HL-60 (cell line): Measurements from ENCODE around the gene EXOC4.

Experiments
- DNase-seq, 2 experiments: peaks; one replicate each; pipeline ENCODE4 v3.0.0-alpha.2; 2010 to 2020; ENCODE audit warnings: low read depth in 1 of 2, low spot score in 1 of 2
- H3K27ac ChIP-seq: fragments of 250-450 bp; sonication (Bioruptor Pico); replicated peaks from 2 replicates; pipeline ENCODE4 v1.5.1; 2020; ENCODE audit warnings: mild to moderate bottlenecking, moderate library complexity
- H3K27me3 ChIP-seq: fragments of 250-450 bp; sonication (Bioruptor Pico); 2 replicates; pipeline ENCODE4 v1.5.1; 2021; ENCODE audit warnings: mild to moderate bottlenecking, moderate library complexity; ENCODE audit not compliant: insufficient read depth, poor library complexity, severe bottlenecking
- H3K4me3 ChIP-seq: replicated peaks from 2 replicates; pipeline ENCODE4 v1.5.1; 2011; ENCODE audit warnings: mild to moderate bottlenecking, control low read depth, low read length; ENCODE audit not compliant: insufficient read depth
- CTCF ChIP-seq: IDR thresholded peaks from one replicate; pipeline ENCODE4 v1.5.1; 2011; ENCODE audit warnings: low read length, control low read depth, inconsistent platforms; ENCODE audit not compliant: insufficient read depth
- GABPA ChIP-seq: IDR thresholded peaks from 2 replicates; pipeline ENCODE4 v1.6.1; 2012; ENCODE audit warnings: low read depth
- POLR2AphosphoS5 ChIP-seq: IDR thresholded peaks from 2 replicates; pipeline ENCODE4 v1.6.1; 2012; ENCODE audit warnings: low read depth
- REST ChIP-seq: IDR thresholded peaks from 2 replicates; pipeline ENCODE4 v1.6.1; 2012; ENCODE audit warnings: low read depth; ENCODE audit not compliant: insufficient replicate concordance
- SPI1 ChIP-seq: IDR thresholded peaks from 2 replicates; pipeline ENCODE4 v1.6.1; 2012; ENCODE audit warnings: low read depth, mild to moderate bottlenecking, borderline replicate concordance

Gene EXOC4

GRCh38 chr7:134067164-134067563 lies 814.3 kb downstream of the EXOC4 start:
- Histone ChIP-seq H3K27ac (no peak overlapping the region), H3K27me3 (no peaks in the 10 kb centered on the region), H3K4me3 (no peak overlapping the region)
- TF ChIP-seq REST (no peak), POLR2AphosphoS5 (no peak), GABPA (no peak), CTCF (no peak), SPI1 (no peak)
- DNase-seq, result no peak

GRCh38 chr7:134068670-134069069 lies 815.8 kb downstream of the EXOC4 start:
- H3K27me3 ChIP-seq, result no peaks in the 10 kb centered on the region
- DNase-seq, result no peak
- H3K27ac ChIP-seq, result no peak overlapping the region
- TF ChIP-seq SPI1, result no peak
- no peak for TF ChIP-seq REST
- no peak for TF ChIP-seq GABPA
- TF ChIP-seq CTCF, result no peak
- no peak for TF ChIP-seq POLR2AphosphoS5
- H3K4me3 ChIP-seq, result no peak overlapping the region

- no peak for DNase-seq
- H3K4me3 ChIP-seq, result no peak overlapping the region
- H3K27ac ChIP-seq, result no peak overlapping the region
- no peaks in the 10 kb centered on the region for H3K27me3 ChIP-seq
- TF ChIP-seq CTCF (no peak), REST (no peak), POLR2AphosphoS5 (no peak), GABPA (no peak), SPI1 (no peak)
Observed at GRCh38 chr7:134069187-134069586, 816.3 kb downstream of the EXOC4 start.
